HG03045 (cell line): Measurements from ENCODE around the gene VTCN1.
"Not testable (repeated sequence)": the region's sequence is repeated elsewhere in the genome, so short reads cannot be mapped to it uniquely, and the experiment has no call there.

Experiments
- ATAC-seq: cut with Tn5 transposase; IDR thresholded peaks from one replicate; pipeline ENCODE4 v1.9.1; 2021; ENCODE audit warnings: mild to moderate bottlenecking, moderate library complexity; ENCODE audit not compliant: unreplicated experiment

VTCN1 gene

GRCh38 chr1:117169871-117170596, 40.7 kb downstream of the VTCN1 start:
- ATAC-seq: no peak

GRCh38 chr1:117167402-117167801, 43.3 kb downstream of the VTCN1 start:
- no peak for ATAC-seq

GRCh38 chr1:117166076-117166475, 44.7 kb downstream of the VTCN1 start:
- no peak for ATAC-seq

- no peak for ATAC-seq
Observed at GRCh38 chr1:117164209-117164608, 46.5 kb downstream of the VTCN1 start.

GRCh38 chr1:117162816-117163215, 47.9 kb downstream of the VTCN1 start:
- no peak for ATAC-seq

- ATAC-seq: no peak
Observed at GRCh38 chr1:117161887-117162286, 48.8 kb downstream of the VTCN1 start.

GRCh38 chr1:117151305-117151704, 59.4 kb downstream of the VTCN1 start:
- not testable (repeated sequence) for ATAC-seq

- no peak for ATAC-seq
Observed at GRCh38 chr1:117150316-117150715, 60.4 kb downstream of the VTCN1 start.

- ATAC-seq: no peak
Observed at GRCh38 chr1:117147856-117148588, 62.7 kb downstream of the VTCN1 start.

- ATAC-seq: no peak
Observed at GRCh38 chr1:117147341-117147831, 63.3 kb downstream of the VTCN1 start.

GRCh38 chr1:117146575-117147340, 64.0 kb downstream of the VTCN1 start:
- ATAC-seq: no peak

GRCh38 chr1:117146072-117146471, 64.7 kb downstream of the VTCN1 start:
- no peak for ATAC-seq

- ATAC-seq: no peak
Observed at GRCh38 chr1:117143871-117144270, 66.9 kb downstream of the VTCN1 start.

GRCh38 chr1:117143172-117143571, 67.6 kb downstream of the VTCN1 start:
- ATAC-seq: no peak

- no peak for ATAC-seq
Observed at GRCh38 chr1:117142200-117142599, 68.5 kb downstream of the VTCN1 start.

- ATAC-seq: no peak
Observed at GRCh38 chr1:117138561-117138960, 72.2 kb downstream of the VTCN1 start.

GRCh38 chr1:117138106-117138505, 72.6 kb downstream of the VTCN1 start:
- ATAC-seq: no peak

- ATAC-seq: no peak
Observed at GRCh38 chr1:117137281-117137855, 73.4 kb downstream of the VTCN1 start.

- ATAC-seq: no peak
Observed at GRCh38 chr1:117136749-117137148, 74.0 kb downstream of the VTCN1 start.

GRCh38 chr1:117135329-117135728, 75.4 kb downstream of the VTCN1 start:
- no peak for ATAC-seq

- no peak for ATAC-seq
Observed at GRCh38 chr1:117130526-117130925, 80.2 kb downstream of the VTCN1 start.
